H1 (cell line): Measurements from ENCODE around the gene SIPA1L3. TPM values are rescaled to one million over a fixed set of nuclear protein-coding genes. Genes with fewer than 3 reads are reported as not detected.

Experiments used
- CHD1 ChIP-seq: IDR thresholded peaks from 2 replicates; pipeline ENCODE4 v1.6.1; 2012; ENCODE audit warnings: low read depth, low read length, improper control_type of control experiment
- POLR2A ChIP-seq, 2 experiments: IDR thresholded peaks; 1 replicate in 1 of 2; 2 replicates in 1 of 2; pipeline ENCODE4 v1.6.1; 2011; ENCODE audit warnings: low read depth in 2 of 2, low read length in 2 of 2, mild to moderate bottlenecking in 2 of 2; ENCODE audit errors: control extremely low read depth in 1 of 2
- SIRT6 ChIP-seq: IDR thresholded peaks from one replicate; pipeline ENCODE4 v1.7.1; 2012; ENCODE audit warnings: low read length, inconsistent platforms
- SP4 ChIP-seq: IDR thresholded peaks from 2 replicates; pipeline ENCODE4 v1.6.1; 2012; ENCODE audit warnings: low read length, inconsistent platforms
- TEAD4 ChIP-seq: IDR thresholded peaks from 2 replicates; pipeline ENCODE4 v1.6.1; 2012; ENCODE audit warnings: low read depth, low read length, inconsistent platforms, mixed read lengths
- ZNF274 ChIP-seq: IDR thresholded peaks from 2 replicates; pipeline ENCODE4 v1.7.0; 2012; ENCODE audit warnings: low read length, borderline replicate concordance; ENCODE audit errors: extremely low read depth
- polyA plus RNA-seq, 7 experiments: library from polyadenylated mRNA; depleted of rRNA in 3 of 7; stranded (reverse) in 5 of 7; unstranded in 2 of 7; fragments of >200 nt in 5 of 7; fragments of 200-250 nt in 2 of 7; gene quantifications; 1 replicate in 5 of 7; 2 replicates in 1 of 7; 4 replicates in 1 of 7; pipeline versions ENCODE4 v1.2.1 to v1.2.3, GENCODE V29; 2011 to 2013; ENCODE audit warnings: missing spikeins in 2 of 7, mixed read lengths in 2 of 7
- total RNA-seq: library from RNA; stranded (reverse); fragmentation: NEBNext Ultra II Directional; extraction: Animal tissue kit (Norgen Biotek cat#: 25700); gene quantifications from 2 replicates; pipeline ENCODE4 v1.2.1, GENCODE V29; 2021

The SIPA1L3 gene
- total and polyA plus RNA-seq, 2 of the 8 experiments (the other 6 are each of a cell fraction or from before 2014, with no cell fraction given): 15.0 to 54.9 TPM

GRCh38 chr19:38063928-38064327 lies 156.9 kb downstream of the SIPA1L3 start (continued):
- TF ChIP-seq ZNF274: no peak
- TF ChIP-seq POLR2A (IDR thresholded peaks at IDR 0.05; ENCODE audit: control extremely low read depth in 1 of 2, low read depth in 2 of 2, low read length in 2 of 2): no peak
- TF ChIP-seq CHD1: no peak
- no peak for TF ChIP-seq SP4
- TF ChIP-seq TEAD4: no peak
- no peak for TF ChIP-seq SIRT6
